ENCODE measurements around the gene TENT4A.

DNA sequence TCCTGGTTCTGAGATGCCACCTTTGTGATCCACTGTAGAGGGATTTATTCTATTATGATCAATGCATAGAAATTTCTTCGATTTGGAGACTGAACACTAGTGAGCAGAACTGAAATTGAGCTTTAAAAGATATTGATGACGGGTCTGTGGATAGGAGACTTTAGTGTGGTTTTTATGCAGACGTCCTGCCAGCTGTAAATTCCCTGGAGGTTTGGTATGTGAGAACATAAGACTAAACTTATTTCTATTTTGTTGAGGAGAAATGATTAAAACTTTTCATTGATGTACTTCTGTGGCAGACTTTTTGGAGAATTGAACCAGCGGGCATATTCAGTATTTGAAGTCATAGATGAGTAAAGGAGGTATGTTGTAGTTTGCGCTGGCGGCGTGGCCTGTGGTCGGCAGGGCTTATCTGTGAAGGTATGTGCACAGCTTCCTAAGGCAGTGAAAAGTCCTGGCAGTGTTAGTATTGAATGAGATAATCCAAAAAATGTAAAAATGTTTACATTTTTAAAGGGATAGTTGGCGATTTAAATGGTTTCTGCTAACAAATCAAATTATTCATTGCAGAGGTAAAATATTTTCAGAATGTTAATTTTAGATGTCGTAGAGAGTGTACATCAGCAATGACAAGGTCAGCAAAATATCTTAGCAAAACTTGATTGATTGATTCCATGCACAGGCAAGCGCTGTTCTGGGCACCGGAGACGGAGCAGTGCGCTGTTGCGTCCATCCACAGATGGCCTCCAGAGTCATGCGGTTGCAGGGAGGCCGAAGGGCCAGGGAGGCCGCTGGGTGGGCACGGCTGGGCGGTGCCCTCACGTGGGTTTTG is 20.4 kb downstream of the TENT4A start:
- TF ChIP-seq, protein P1, sequence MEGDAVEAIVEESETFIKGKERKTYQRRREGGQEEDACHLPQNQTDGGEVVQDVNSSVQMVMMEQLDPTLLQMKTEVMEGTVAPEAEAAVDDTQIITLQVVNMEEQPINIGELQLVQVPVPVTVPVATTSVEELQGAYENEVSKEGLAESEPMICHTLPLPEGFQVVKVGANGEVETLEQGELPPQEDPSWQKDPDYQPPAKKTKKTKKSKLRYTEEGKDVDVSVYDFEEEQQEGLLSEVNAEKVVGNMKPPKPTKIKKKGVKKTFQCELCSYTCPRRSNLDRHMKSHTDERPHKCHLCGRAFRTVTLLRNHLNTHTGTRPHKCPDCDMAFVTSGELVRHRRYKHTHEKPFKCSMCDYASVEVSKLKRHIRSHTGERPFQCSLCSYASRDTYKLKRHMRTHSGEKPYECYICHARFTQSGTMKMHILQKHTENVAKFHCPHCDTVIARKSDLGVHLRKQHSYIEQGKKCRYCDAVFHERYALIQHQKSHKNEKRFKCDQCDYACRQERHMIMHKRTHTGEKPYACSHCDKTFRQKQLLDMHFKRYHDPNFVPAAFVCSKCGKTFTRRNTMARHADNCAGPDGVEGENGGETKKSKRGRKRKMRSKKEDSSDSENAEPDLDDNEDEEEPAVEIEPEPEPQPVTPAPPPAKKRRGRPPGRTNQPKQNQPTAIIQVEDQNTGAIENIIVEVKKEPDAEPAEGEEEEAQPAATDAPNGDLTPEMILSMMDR (IDR thresholded peaks at IDR 0.05), result no peak
- TF ChIP-seq SIN3A (IDR thresholded peaks at IDR 0.05; ENCODE audit: borderline replicate concordance, insufficient read depth, low read depth, low read length) (no peak), POLR2AphosphoS5 (IDR thresholded peaks at IDR 0.05; ENCODE audit: low read depth, low read length) (no peak)
